NCI-H2196 treated with DMSO at 0.1 percent for 48 hours (cell line): Measurements from ENCODE around the gene GRIA4.
"Not testable (repeated sequence)": the region's sequence is repeated elsewhere in the genome, so short reads cannot be mapped to it uniquely, and the experiment has no call there.

ENCODE experiments used
- DNase-seq: peaks from one replicate; lab custom pipeline; 2025; ENCODE audit not compliant: unreplicated experiment; lab: John Stamatoyannopoulos, UW

The GRIA4 gene

DNA sequence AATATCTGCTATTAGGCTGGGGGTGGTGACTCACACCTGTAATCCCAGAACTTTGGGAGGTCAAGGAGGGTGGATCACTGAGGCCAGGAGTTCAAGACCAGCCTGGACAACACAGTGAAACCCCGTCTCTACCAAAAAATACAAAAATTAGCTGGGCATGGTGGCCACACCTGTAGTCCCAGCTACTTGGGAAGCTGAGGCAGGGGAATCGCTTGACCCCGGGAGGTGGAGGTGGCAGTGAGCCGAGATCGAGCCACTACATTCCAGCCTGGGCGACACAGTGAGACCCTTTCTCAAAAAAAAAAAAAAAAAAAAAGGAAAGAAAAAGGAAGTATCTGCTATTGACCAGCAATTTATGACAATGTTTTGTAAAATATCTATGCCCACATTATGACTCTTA lies 176.0 kb downstream of the GRIA4 start:
- not testable (repeated sequence) for DNase-seq

DNA sequence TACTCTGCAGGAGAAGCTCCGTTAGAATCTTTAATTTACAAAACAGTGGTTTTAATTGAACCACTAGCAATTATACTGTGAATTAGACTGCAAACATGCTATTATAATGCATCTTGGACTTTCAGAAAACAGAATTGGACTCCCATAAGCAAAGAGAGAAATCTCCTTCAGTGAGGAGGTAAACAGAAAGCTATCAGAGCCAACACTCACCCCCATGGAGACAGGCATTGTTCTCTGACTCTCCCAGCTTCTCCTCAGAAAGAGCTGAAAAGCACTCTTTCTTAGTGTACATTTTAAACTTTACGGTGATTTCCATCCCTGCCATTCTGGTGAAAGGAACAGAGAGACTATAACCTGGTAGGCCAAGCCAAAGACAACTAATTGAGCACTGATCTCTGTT lies 176.9 kb downstream of the GRIA4 start:
- no peak for DNase-seq

DNA sequence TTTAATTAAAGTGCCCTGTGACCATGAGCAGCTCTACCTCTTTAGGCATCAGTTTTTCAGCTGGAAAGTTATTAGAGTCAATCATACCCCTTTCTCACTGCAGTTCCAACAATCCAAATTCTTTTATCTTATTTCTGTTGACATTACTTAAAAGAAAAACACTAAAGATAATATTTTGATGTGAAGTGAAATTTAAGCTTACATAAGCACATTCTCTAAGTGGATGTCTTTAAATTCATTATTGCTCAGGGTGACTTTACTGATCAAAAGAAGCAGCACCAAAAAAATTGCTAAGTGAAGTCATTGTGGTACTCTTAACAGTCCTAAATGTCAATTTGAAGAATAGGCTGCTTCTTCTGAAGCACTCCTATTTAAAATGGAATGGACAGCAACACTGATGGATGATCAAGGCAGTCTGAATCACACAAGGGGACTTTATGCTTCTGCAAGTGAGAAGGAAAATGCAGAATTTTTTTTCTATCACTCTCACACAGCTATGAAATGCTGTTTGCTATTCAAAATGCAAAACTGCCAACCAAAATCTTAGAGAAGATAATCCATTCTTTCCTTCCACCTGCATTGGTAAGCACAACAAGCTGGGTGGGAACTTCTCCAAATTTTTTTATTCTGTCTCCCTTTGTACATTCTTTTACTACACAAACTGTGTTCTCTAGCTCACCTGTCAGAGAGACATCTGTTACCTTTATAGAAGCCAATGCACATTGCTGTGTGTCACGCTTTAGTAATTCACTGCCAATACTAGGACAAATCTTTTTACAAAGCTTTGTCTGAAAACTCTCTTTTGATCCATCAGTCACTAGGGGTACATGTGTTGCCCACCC lies 179.9 kb downstream of the GRIA4 start:
- no peak for DNase-seq

DNA sequence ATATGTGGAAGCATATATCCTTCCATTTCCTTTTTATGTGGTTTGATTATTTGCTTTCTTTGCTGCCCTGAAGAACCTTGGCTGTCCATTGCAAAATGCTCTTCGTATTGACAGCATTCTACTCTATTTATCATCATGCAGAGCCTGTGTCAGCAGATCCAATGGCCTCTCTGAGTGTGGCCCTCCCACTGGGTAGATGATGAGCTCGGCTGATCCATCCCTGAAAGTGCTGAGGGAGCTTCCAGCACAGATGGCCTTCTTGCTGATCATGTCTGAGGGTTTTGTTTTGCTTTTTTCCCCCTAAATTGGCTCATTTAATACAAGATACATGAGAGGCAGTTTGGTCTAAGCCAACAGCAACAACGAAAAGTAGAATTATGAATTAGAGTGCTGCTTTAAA lies 181.0 kb downstream of the GRIA4 start:
- DNase-seq: no peak

DNA sequence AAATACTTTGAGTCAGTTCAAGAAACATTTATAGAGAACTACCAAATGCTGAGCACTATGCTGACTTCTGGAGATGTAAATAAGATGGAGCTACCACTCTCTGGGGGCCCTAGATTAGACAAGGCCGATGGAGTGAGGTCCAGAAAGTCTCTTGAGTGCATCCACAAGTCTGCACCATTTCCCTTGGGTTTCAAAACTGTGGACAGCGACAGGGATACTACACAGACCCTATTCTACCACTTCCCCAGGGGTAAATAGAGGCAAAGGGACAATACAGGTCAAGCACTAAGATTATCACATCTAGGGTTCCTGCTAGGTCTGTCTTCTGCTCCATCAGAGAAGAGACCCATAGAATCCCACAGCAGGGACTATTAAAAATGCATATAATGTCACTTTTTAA lies 183.2 kb downstream of the GRIA4 start:
- DNase-seq: no peak

DNA sequence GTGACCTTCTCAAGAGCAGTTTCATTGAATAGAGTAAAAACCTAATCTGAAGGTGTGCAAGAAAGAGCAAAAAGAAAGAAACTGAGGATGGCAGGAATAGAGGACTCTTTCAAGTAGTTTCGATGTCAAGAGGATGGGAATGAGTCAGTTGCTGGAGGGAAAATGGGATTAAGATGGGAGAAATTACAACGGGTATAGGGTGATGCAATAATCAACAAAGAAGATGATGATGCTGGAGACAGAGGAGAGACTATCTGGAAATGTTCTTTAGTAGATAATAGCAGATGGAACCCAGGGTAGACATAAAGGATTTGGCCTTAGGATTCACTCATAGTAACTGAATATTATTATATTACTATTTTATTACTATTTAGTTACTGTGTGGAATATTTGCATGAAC lies 189.4 kb downstream of the GRIA4 start:
- no peak for DNase-seq

DNA sequence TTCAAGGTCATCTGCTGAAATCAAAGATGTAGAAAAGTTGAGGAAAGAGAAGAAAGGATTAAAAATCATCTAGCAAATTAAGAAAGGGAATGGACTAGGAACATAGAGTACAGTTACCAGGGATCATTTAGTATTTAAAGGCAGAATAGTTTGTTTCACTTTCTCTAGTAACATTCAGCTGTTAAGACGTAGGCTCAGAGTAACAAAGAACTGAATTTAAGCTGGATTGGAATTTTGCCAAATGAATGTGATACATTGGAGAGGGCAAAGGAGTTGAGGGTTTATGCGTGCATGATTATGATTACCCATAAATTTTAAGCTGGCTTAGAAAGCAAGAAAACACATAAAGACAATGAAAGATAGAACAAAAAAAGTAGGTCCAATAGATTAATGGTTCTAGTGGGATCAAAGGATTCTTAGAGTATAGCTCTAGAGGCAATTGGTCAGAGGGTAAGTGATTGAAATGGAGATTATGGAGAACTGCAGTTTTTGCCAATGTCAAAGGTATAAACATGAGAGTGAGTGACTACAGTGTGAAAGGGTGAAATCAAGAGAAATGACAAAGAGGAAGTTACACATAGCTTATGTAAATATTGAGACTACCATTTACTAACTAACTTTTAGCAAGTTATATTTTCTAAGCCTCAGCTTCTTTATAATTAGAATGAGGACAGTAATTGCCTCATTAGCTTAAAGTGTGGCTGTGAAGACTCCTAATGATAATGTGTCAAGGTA lies 190.0 kb downstream of the GRIA4 start:
- DNase-seq: no peak

DNA sequence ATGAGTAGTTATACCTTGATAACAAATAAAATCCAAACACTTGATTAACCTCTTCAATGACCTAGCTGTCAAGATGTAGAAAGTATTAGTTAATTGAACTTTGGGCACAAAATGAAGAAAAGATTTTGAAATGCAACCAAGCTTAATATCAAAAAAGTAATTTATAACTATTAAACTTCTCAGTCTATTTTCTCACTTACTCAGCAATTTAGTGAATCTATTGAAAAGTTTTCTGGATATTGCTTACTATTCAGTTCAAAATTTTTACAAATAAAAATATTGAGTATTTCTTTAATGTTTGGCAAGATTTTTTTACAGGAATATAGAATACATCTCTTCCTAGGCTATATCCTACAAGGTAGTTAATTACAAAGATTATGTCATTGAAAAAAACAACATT lies 192.5 kb downstream of the GRIA4 start:
- DNase-seq: no peak

DNA sequence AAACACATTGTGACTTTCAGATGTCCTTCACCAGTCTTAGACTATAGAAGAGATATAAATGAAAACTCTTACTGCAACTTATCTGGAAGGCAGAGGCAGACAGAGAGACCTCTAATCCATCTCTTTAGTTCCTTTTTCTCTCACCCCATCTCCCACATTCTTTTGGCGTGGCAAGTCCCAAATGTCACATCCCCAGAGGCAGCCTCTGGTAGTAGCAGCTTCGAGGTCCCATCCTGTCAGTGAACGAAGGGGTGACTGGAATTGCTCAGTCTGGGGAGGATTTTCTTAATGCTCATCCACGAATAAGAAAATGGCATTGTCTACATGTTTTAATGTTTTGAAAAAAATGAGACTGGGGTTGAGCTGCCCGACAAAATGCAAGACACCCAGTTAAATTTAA lies 201.4 kb downstream of the GRIA4 start:
- no peak for DNase-seq

DNA sequence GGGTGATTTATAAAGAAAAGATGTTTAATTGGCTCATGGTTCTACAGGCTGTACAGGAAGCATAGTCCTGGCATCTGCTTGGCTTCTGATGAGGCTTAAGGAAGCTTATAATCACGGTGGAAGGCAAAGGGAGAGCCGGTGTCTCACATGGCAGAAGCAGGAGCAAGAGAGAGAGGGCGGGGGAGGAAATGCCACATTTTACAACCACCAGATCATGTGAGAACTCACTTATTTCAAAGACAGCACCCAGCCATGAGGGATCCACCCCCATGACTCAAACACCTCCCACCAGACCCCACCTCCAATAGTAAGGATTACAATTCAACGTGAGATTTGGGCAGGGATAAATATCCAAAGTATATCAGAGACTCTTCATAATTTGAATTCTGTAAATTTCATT lies 211.5 kb downstream of the GRIA4 start:
- DNase-seq: no peak

DNA sequence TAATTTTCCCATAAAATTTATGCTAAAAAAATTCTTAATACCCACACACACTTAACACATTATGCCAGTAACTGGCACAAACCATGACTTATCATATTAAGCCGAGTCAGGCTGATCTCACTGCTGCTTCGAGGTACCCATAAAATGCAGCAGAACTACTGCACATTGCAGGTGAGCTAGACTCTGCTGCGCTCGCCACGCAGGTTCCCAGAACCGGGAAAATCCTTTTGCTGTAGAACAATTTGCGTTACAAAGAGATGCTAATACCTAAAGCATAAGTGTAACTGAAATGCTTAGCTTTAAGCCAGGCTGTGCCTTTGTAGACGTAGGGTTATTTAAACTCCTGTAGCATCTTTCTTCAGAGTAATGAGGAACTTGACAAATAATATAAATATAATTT lies 211.9 kb downstream of the GRIA4 start:
- no peak for DNase-seq

DNA sequence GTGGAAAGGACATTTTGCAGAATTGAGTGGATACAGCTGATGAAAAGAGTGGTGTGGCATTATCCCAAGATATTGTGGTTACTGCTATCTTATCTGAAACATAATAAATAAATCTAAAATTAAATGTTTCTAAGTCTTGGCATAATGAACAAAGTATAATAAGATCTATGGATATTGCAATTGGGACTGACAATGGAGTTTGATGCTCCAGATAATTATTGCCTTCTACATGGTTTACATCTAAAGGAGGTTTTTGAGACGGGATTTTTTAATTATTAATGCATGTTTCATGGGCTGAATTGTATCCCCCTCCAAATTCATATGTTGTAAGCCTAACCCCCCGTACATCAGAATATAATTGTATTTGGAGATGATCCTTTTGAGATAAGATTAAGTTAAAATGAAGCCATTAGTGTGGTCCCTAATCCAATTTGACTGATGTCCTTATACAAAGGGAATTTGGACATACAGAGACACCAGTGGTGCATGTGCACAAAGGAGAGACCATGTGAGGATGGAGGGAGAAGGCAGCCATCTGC lies 213.7 kb downstream of the GRIA4 start:
- DNase-seq: no peak

DNA sequence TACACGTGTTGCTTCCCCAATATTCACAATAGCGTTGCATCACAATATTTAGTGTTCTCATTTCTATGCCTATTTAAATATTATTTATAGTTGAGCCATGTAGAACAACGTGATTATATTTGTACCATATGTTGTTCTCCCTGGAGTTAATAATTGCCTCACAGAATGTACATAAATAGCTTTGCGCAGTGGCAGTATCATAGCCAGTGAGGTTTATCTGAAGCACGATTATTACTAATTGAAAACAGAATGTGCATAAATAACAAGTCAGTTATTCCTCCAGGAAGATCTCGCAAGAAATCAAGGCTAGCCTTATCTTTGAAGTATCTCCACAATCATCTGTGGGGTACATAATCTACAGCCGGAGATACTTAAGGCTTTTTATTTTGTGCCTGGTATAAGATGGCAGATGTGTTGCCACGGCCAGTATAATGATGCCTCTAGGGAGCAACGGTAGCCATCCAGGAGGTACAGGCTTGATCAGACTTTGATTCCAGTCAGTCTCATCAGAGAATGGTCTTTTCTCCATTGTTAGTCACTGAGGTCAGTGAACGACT lies 214.7 kb downstream of the GRIA4 start:
- no peak for DNase-seq

DNA sequence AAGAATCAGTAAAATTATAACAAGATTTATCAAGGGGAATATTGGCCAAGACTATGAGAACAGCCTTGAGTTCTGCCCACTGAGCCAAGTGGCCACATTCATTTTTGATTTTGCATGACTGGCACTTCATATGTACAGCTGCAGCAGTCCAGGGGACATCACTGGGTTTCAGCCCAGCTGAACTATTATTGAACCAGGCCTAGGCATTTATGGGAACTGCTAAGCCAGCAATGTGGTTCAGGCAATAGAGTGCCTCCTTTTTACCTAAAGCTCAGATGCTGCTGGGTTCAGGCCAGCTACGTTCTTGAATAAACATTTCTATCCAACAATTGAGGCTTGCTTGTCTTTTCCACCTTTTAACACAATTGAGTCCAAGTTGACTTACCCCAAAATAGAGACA lies 215.3 kb downstream of the GRIA4 start:
- DNase-seq: no peak

DNA sequence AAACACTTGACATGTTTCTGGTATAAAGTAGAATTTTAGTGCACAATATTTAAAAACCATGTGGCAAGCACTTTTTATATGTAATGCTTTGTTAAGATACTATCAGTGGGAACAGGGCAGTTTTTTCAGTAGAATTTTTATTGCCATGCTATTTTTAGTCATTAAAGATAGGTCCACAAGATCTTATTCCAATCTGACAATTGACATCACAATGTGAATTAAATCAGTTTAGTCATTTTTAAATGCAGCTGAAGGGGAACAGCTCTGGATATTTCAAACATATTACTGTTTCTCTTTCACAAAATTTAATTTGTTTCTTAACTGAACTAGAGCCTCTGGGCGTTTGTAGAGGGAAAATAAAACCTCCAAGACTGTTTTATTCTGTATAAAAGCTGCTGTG lies 218.0 kb downstream of the GRIA4 start:
- DNase-seq: no peak

DNA sequence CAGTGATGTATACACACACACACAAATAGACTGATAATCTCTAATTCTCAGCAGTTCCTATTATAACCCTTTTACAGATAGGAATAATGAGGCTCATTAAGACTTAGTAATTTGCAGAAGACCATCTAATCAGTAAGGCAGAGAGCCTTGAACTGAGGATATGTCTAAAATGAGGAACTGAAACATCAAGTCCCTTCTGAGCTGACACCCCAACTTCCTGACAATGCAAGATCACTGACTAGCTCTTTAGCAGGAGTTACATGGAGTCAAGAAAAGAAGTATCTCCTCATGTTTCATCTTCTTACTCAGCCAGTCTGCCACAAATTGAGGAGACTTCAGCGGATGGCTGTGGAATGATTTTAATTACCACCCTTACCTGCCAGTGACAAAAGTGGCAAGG lies 219.2 kb downstream of the GRIA4 start:
- no peak for DNase-seq

DNA sequence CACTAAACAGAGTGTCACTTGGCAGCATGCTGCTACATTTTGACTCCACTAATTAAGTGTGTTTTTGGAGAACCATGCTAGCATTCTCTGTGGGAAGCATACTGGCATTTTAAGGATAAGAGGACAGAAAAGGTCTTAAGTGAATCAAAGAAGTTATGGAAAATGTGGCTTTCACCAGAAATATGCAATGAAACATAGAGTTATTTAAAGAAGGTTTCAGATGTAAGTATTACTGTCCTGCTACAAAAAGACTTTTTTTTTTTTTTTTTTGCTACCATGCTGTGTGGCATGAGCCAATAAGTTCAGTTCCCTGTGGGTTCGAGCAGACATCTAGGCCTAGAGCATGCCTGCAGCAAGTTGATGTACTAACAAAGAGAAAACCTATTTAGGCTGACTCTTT lies 224.6 kb downstream of the GRIA4 start:
- DNase-seq: no peak

DNA sequence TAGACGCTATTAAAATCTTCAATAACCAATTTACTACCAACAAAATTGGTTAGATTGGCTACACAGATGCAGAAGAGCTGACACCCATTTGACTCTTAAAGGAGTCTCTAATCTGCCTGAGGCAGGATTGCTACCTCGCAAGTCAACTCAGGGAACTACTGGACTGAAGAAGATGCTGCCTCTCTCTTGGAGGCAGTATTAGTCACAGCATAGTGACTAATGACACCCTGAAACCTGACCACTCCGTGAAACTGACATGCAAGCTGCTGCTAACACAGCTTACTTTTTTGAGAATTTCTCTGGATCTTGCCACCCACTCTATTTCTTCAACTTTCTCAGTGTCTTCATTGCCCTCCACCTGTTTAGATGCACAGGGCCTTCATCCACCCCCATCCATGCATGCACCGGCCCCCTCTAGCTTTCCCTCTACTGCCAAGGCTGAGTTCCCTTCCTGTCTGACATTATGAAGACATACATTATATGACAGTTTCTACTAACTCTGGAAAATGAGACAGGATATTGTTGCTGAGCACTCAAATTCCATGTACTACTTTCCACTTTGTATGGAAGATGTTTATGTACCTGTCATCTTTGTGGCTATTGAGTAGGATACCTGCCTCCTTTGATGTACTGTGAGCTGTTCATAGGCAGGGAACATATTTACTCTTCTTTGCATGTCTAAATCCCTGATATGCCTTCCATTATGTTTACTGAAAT lies 229.0 kb downstream of the GRIA4 start:
- no peak for DNase-seq

DNA sequence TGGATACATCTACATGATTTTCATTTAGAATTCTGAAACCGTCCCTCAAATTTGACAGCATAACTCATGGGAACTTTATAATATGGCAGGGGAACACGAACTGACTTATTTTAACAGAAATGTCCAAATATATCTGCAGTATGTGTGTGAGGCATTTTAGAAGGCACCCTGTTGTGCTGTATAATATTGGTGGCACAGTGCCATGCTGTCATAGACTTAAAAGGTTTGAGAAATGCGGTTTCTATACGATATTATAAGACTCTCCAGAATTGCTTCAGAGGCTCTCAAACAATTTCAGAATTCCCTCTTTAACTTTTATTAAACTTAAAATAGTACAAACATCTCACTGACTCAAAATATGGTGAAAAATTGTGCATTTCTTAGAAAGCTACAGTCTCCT lies 230.5 kb downstream of the GRIA4 start:
- no peak for DNase-seq

DNA sequence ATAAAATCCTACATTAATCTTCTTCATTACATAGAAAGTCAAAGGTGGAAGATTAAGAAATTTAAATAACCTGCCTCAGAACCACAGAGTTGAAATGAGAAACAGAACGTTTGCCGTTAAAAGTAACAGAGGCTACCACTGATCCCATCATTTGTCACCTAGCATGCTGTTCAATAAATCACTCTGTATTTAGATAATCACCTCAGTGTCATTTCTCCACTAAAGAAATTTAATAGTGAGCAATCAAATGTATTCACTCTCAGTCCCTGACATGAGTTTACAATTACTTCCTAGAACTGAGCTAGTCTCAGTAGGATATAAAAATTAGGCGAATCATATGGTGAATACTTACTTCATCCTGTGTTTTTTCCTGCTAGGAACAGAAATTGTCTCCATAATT lies 242.5 kb downstream of the GRIA4 start:
- DNase-seq: no peak

DNA sequence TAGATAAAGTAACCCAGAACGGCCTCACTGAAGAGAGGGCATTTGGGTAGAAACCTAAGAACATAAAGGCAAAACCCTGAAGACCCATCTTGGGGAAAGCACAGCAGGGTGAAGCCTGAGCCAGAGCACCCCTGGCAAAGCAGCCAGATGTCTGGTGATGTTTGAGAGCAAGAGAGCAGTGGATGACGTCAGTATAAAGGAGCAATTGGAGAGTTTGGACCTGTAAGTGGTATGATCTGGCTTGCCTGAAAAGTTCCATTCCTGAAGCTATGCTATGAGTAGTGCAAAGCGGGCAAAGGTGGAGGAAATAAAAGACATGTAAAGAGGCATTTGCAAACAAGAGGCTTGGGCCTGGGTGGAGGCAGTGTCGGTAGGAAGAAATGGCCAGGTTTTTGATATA lies 244.4 kb downstream of the GRIA4 start:
- no peak for DNase-seq
